Breast epithelium (tissue), 4 donors: Measurements from ENCODE around the gene ZNF33B. TPM values are rescaled to one million over a fixed set of nuclear protein-coding genes. Genes with fewer than 3 reads are reported as not detected.
A peak's percentile ranks its signal among the peaks of the same experiment; 100 is the strongest.
"Not testable (repeated sequence)": the region's sequence is repeated elsewhere in the genome, so short reads cannot be mapped to it uniquely, and the experiment has no call there.

Experiments
- DNase-seq, 2 donors: peaks; one replicate each; pipeline ENCODE4 v3.0.0-alpha.2; 2019; ENCODE audit warnings: low spot score in 2 of 2
- H3K27ac ChIP-seq, 2 donors: fragments of 200-600 bp; sonication (generic) in 1 of 2; one replicate each; pipeline ENCODE4 v1.5.1; 2016 to 2019; ENCODE audit warnings: mild to moderate bottlenecking in 1 of 2
- H3K27me3 ChIP-seq, 2 donors: fragments of 200-600 bp; sonication (generic) in 1 of 2; one replicate each; pipeline versions ENCODE4 v1.5.1 to v1.6.0; 2017 to 2019; ENCODE audit warnings: control low read depth in 1 of 2, mild to moderate bottlenecking in 1 of 2
- H3K36me3 ChIP-seq: fragments of 200-600 bp; one replicate; pipeline ENCODE4 v1.5.1; 2019
- H3K4me1 ChIP-seq, 2 donors: fragments of 200-600 bp; sonication (generic); one replicate each; pipeline ENCODE4 v1.5.1; 2016 to 2019; ENCODE audit warnings: control low read depth in 1 of 2
- H3K4me3 ChIP-seq, 3 donors: fragments of 200-600 bp; sonication (generic); 1 replicate in 2 of 3; 2 replicates in 1 of 3; pipeline ENCODE4 v1.5.1; 2016 to 2019; ENCODE audit warnings: mild to moderate bottlenecking in 3 of 3, moderate library complexity in 2 of 3
- H3K9me3 ChIP-seq, 2 donors: fragments of 200-600 bp; sonication (generic) in 1 of 2; one replicate each; pipeline ENCODE4 v1.5.1; 2016 to 2019; ENCODE audit warnings: control low read depth in 1 of 2
- CTCF ChIP-seq, 3 donors: fragments of 450-650 bp; IDR thresholded peaks; one replicate each; pipeline ENCODE4 v1.5.1; 2016 to 2017; ENCODE audit warnings: antibody characterized with exemption in 3 of 3, mild to moderate bottlenecking in 3 of 3, moderate library complexity in 3 of 3
- POLR2A ChIP-seq: fragments of 450-650 bp; IDR thresholded peaks from one replicate; pipeline ENCODE4 v1.6.1; 2016; ENCODE audit warnings: antibody characterized with exemption, mild to moderate bottlenecking, moderate library complexity
- POLR2AphosphoS5 ChIP-seq, 3 donors: sonication (generic); formaldehyde crosslinking; IDR thresholded peaks; one replicate each; pipeline ENCODE4 v1.6.1; 2017; ENCODE audit warnings: antibody characterized with exemption in 3 of 3
- intact Hi-C: fragments of 100-400 bp; cut with DNase I; formaldehyde crosslinking; loops from one replicate; pipeline ENCODE4 v1.15.1; 2023; ENCODE audit warnings: low total_unique reads
- total RNA-seq, 3 donors: library from RNA; depleted of rRNA; stranded (reverse); fragments of >200 nt; gene quantifications; one replicate each; pipeline ENCODE4 v1.1.0, GENCODE V29; 2016

Gene ZNF33B
- total RNA-seq, 3 donors from 2014 or later: 13.8 to 61.8 (median 27.2) TPM

GRCh38 chr10:42578019-42578418 is 60.4 kb downstream of the ZNF33B start:
- intact Hi-C loops: no loop called here
- no peaks in the 10 kb centered on the region for H3K36me3 ChIP-seq
- DNase-seq: no peak

GRCh38 chr10:42576338-42576737 is 62.0 kb downstream of the ZNF33B start:
- Histone ChIP-seq H3K9me3 (no peaks in the 10 kb centered on the region), H3K36me3 (no peaks in the 10 kb centered on the region), H3K4me1 (no peaks in the 10 kb centered on the region), H3K27ac (no peak overlapping the region), H3K4me3 (no peak overlapping the region), H3K27me3 (no peaks in the 10 kb centered on the region)
- intact Hi-C loops: no loop called here
- TF ChIP-seq POLR2AphosphoS5 (IDR thresholded peaks at IDR 0.05) (no peak), CTCF (IDR thresholded peaks at IDR 0.05) (no peak), POLR2A (no peak)
- DNase-seq: no peak

More at GRCh38 chr10:42578019-42578418, 60.4 kb downstream of the ZNF33B start:
- Histone ChIP-seq H3K4me1 (no peaks in the 10 kb centered on the region), H3K27me3 (no peaks in the 10 kb centered on the region), H3K9me3 (peaks cover 0 to under 1% of the 10 kb centered on the region in 2 donors), H3K27ac (no peak overlapping the region), H3K4me3 (no peak overlapping the region)
- TF ChIP-seq POLR2A: no peak
- no peak for TF ChIP-seq CTCF (IDR thresholded peaks at IDR 0.05)
- no peak for TF ChIP-seq POLR2AphosphoS5 (IDR thresholded peaks at IDR 0.05)

- TF ChIP-seq CTCF (IDR thresholded peaks at IDR 0.05) (no peak), POLR2AphosphoS5 (IDR thresholded peaks at IDR 0.05) (no peak), POLR2A (no peak)
- H3K9me3 ChIP-seq: peaks cover 0 to 4% of the 10 kb centered on the region in 2 donors
- H3K27ac ChIP-seq: no peak overlapping the region
- no peaks in the 10 kb centered on the region for H3K27me3 ChIP-seq
- no peaks in the 10 kb centered on the region for H3K36me3 ChIP-seq
- no peak for DNase-seq
- H3K4me3 ChIP-seq: no peak overlapping the region
- H3K4me1 ChIP-seq: no peaks in the 10 kb centered on the region
- intact Hi-C loops: no loop called here
These were observed 64.0 kb downstream of the ZNF33B start for GRCh38 chr10:42574336-42574735.

GRCh38 chr10:42556931-42557330 is 81.4 kb downstream of the ZNF33B start:
- TF ChIP-seq POLR2A: no peak
- no peak for TF ChIP-seq CTCF (IDR thresholded peaks at IDR 0.05)
- no peak for TF ChIP-seq POLR2AphosphoS5 (IDR thresholded peaks at IDR 0.05)
- H3K36me3 ChIP-seq: no peaks in the 10 kb centered on the region
- H3K27ac ChIP-seq: no peak overlapping the region
- intact Hi-C loops: no loop called here
- no peaks in the 10 kb centered on the region for H3K27me3 ChIP-seq
- DNase-seq: no peak
- H3K4me1 ChIP-seq: no peaks in the 10 kb centered on the region
- H3K4me3 ChIP-seq: no peak overlapping the region
- H3K9me3 ChIP-seq: no peaks in the 10 kb centered on the region

- peak overlapping the region in 2 of 3 donors; percentile 61 to 98 for H3K4me3 ChIP-seq
- DNase-seq, H3K9me3 ChIP-seq, H3K27me3 ChIP-seq, intact Hi-C loops, H3K36me3 ChIP-seq, H3K27ac ChIP-seq, H3K4me1 ChIP-seq: not testable (repeated sequence)
These were observed 84.8 kb downstream of the ZNF33B start for GRCh38 chr10:42553576-42553975.

GRCh38 chr10:42553064-42553407 is 85.3 kb downstream of the ZNF33B start:
- H3K4me3 ChIP-seq: peak overlapping the region; percentile 61 to 98 (median 74)
- no peaks in the 10 kb centered on the region for H3K9me3 ChIP-seq
- TF ChIP-seq POLR2A: no peak
- no peak for TF ChIP-seq CTCF (IDR thresholded peaks at IDR 0.05)
- TF ChIP-seq POLR2AphosphoS5 (IDR thresholded peaks at IDR 0.05): no peak
- H3K27me3 ChIP-seq: no peaks in the 10 kb centered on the region
- peaks cover 0 to 6% of the 10 kb centered on the region in 2 donors for H3K4me1 ChIP-seq
- H3K27ac ChIP-seq: peak overlapping the region; percentile 48 to 87
- no peak for DNase-seq
- H3K36me3 ChIP-seq: no peaks in the 10 kb centered on the region
- intact Hi-C loops: no loop called here
